Endodermal cell (in vitro differentiated cells): ENCODE measurements around the gene ASZ1. TPM values are rescaled to one million over a fixed set of nuclear protein-coding genes. Genes with fewer than 3 reads are reported as not detected.
"Not testable (repeated sequence)": the region's sequence is repeated elsewhere in the genome, so short reads cannot be mapped to it uniquely, and the experiment has no call there.

Source experiments
- DNase-seq: peaks from one replicate; pipeline ENCODE4 v3.0.0-alpha.2; 2017
- H3K27ac ChIP-seq: 2 replicates; pipeline ENCODE4 v1.5.1; 2013; ENCODE audit warnings: mild to moderate bottlenecking, low read depth, low read length, moderate library complexity
- H3K27me3 ChIP-seq: 2 replicates; pipeline ENCODE4 v1.6.1; 2013; ENCODE audit warnings: mild to moderate bottlenecking, low read length, moderate library complexity; ENCODE audit not compliant: insufficient read depth, control insufficient read depth, poor library complexity, severe bottlenecking
- H3K36me3 ChIP-seq: 2 replicates; pipeline ENCODE4 v1.7.0; 2013; ENCODE audit warnings: mild to moderate bottlenecking, low read length, moderate library complexity; ENCODE audit not compliant: control insufficient read depth, insufficient read depth
- H3K4me1 ChIP-seq: one replicate; pipeline ENCODE4 v1.7.0; 2013; ENCODE audit warnings: low read length; ENCODE audit not compliant: control insufficient read depth, insufficient read depth
- H3K4me3 ChIP-seq: 2 replicates; pipeline ENCODE4 v1.5.1; 2013; ENCODE audit warnings: mild to moderate bottlenecking, low read length, moderate library complexity
- H3K9ac ChIP-seq: 2 replicates; pipeline ENCODE4 v1.6.1; 2013; ENCODE audit warnings: mild to moderate bottlenecking, low read length, moderate library complexity; ENCODE audit not compliant: poor library complexity, severe bottlenecking; ENCODE audit errors: extremely low read depth
- H3K9me3 ChIP-seq: 2 replicates; pipeline ENCODE4 v1.6.1; 2013; ENCODE audit warnings: mild to moderate bottlenecking, low read length, moderate library complexity; ENCODE audit not compliant: control insufficient read depth
- H3K27ac Mint-ChIP-seq: 2 replicates; pipeline ENCODE4 v1.8.0; 2020; ENCODE audit warnings: mixed read lengths
- H3K27me3 Mint-ChIP-seq: 2 replicates; pipeline ENCODE4 v1.8.0; 2021; ENCODE audit warnings: mild to moderate bottlenecking, mixed read lengths; ENCODE audit not compliant: insufficient read depth
- H3K36me3 Mint-ChIP-seq: 2 replicates; pipeline ENCODE4 v1.8.0; 2020; ENCODE audit warnings: low read depth, mixed read lengths
- H3K4me1 Mint-ChIP-seq: 2 replicates; pipeline ENCODE4 v1.8.0; 2020; ENCODE audit warnings: mixed read lengths
- H3K4me3 Mint-ChIP-seq: 2 replicates; pipeline ENCODE4 v1.8.0; 2020; ENCODE audit warnings: mild to moderate bottlenecking, moderate library complexity, mixed read lengths
- H3K9me3 Mint-ChIP-seq: 2 replicates; pipeline ENCODE4 v1.8.0; 2020; ENCODE audit warnings: mild to moderate bottlenecking, mixed read lengths
- WGBS, 2 experiments: methylation state at CpG; one replicate each; pipeline versions ENCODE4 v1.1.5 to v1.1.7; 2013; ENCODE audit warnings: missing lambda C conversion rate in 2 of 2, mixed read lengths in 1 of 2; ENCODE audit not compliant: insufficient coverage in 1 of 2, insufficient read length in 1 of 2; 5-methylcytosine and 5-hydroxymethylcytosine counted together
- total RNA-seq, 2 donors: library from RNA; stranded (reverse); fragmentation: NEBNext Ultra II Directional in 1 of 2; extraction: Animal tissue kit (Norgen Biotek cat#: 25700) in 1 of 2; gene quantifications; 2 replicates in 1 of 2; 3 replicates in 1 of 2; pipeline ENCODE4 v1.2.1, GENCODE V29; 2021
- TF ChIP-seq, protein P1 (sequence below): fragments of 200-600 bp; sonication (generic); conservative IDR thresholded peaks from 2 replicates; pipeline ENCODE4 v1.5.0; 2021; ENCODE audit warnings: antibody characterized with exemption, mild to moderate bottlenecking

Gene ASZ1
- total RNA-seq, 2 donors from 2014 or later, result not detected

DNA sequence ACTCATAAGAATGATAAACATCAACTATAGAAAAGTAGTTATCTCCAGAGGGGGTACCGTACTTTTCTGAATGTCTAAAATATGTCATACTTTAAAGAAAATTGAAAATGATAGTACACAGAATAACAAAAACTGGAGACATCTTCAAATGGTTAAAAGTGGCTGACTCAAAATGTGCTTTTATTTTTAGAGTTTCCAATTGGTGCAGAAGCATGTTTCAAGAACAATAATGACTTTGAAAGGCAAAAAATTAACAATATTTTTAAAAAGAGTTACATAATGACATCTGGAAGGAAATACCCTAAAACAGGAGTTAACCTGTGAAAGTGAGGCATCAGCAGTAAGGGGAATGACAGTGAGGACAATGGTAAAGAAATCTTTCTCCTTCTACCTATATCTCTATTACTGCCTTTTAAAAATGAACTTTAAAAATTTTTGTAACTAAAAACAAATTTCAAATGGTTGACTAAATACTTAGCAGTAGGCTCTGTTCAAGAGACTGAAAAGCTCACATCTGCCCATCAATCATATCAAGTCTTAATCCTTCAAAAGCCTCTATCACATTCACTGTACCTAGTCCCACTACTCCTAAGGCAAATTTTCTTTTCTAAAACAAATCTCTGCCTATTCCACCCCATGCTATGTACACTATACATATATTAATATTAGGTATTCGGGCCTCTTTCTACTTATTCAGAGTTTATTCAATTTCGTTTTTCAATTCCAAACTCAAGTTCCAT is 3.0 kb downstream of the ASZ1 start:
- Histone ChIP-seq H3K36me3 (no peaks in the 10 kb centered on the region), H3K9ac (no peak overlapping the region), H3K4me3 (no peak overlapping the region), H3K9me3 (no peaks in the 10 kb centered on the region), H3K27me3 (peaks cover 5% of the 10 kb centered on the region), H3K4me1 (no peaks in the 10 kb centered on the region), H3K27ac (no peak overlapping the region)
- no peak overlapping the region for H3K4me3 Mint-ChIP-seq
- H3K27ac Mint-ChIP-seq, result no peak overlapping the region
- TF ChIP-seq, protein P1, sequence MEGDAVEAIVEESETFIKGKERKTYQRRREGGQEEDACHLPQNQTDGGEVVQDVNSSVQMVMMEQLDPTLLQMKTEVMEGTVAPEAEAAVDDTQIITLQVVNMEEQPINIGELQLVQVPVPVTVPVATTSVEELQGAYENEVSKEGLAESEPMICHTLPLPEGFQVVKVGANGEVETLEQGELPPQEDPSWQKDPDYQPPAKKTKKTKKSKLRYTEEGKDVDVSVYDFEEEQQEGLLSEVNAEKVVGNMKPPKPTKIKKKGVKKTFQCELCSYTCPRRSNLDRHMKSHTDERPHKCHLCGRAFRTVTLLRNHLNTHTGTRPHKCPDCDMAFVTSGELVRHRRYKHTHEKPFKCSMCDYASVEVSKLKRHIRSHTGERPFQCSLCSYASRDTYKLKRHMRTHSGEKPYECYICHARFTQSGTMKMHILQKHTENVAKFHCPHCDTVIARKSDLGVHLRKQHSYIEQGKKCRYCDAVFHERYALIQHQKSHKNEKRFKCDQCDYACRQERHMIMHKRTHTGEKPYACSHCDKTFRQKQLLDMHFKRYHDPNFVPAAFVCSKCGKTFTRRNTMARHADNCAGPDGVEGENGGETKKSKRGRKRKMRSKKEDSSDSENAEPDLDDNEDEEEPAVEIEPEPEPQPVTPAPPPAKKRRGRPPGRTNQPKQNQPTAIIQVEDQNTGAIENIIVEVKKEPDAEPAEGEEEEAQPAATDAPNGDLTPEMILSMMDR, result no peak
- 85% methylated on average over 2 of the region's 3 CpGs; no CpG with 5 or more reads in 1 of the 2 experiments for WGBS, 2 experiments
- H3K36me3 Mint-ChIP-seq, result no peaks in the 10 kb centered on the region
- H3K27me3 Mint-ChIP-seq, result peaks cover 7% of the 10 kb centered on the region
- H3K9me3 Mint-ChIP-seq, result no peaks in the 10 kb centered on the region
- DNase-seq, result no peak
- no peaks in the 10 kb centered on the region for H3K4me1 Mint-ChIP-seq

DNA sequence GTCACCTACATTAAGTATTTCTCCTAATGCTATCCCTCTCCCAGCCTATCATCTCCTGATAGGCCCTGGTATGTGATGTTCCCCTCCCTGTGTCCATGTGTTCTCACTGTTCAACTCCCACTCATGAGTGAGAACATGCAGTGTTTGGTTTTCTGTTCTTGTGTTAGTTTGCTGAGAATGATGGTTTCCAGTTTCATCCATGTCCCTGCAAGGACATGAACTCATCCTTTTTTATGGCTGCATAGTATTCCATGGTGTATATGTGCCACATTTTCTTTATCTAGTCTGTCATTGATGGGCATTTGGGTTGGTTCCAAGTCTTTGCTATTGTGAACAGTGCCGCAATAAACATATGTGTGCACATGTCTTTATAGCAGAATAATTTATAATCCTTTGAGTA is 12.7 kb downstream of the ASZ1 start:
- H3K4me3 ChIP-seq, H3K9me3 Mint-ChIP-seq, H3K9me3 ChIP-seq, H3K27ac Mint-ChIP-seq, H3K27me3 Mint-ChIP-seq, H3K36me3 Mint-ChIP-seq, DNase-seq, H3K4me1 Mint-ChIP-seq, H3K4me3 Mint-ChIP-seq, H3K27ac ChIP-seq, H3K4me1 ChIP-seq, H3K36me3 ChIP-seq, H3K27me3 ChIP-seq, H3K9ac ChIP-seq: not testable (repeated sequence)
- no CpG with 5 or more reads among the region's 1 CpG for WGBS, 2 experiments

DNA sequence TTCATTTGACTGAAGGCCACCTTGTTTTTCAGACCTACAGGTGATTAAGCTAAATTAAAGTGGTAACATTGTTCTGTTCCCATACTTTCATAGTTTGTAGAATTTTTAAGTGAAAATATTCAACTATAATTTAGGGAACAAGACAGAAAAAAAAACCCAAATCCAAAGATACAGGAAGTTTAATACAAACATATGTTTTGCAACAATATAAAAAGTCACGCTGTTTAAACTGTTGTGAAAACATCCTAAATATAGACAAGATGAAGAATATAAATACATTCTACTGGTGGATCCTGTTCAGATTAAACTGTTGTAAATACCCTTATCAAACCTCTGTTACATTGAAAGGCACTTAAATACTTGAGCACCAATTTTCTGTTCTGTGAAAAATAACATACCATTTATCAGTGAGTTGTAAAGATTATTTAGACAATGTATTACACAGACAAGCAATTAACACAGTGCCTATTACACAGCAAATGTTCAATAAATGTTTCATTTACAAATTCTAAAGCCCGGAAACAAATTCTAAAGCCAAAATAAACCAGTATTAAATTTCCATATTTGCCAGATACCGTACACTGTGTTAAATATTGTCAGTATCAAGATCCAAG is 14.2 kb downstream of the ASZ1 start:
- no peaks in the 10 kb centered on the region for H3K9me3 Mint-ChIP-seq
- no peak overlapping the region for H3K27ac Mint-ChIP-seq
- H3K4me1 ChIP-seq, result no peaks in the 10 kb centered on the region
- H3K4me3 Mint-ChIP-seq, result no peak overlapping the region
- no peaks in the 10 kb centered on the region for H3K27me3 ChIP-seq
- no peak overlapping the region for H3K27ac ChIP-seq
- H3K4me3 ChIP-seq, result no peak overlapping the region
- no peaks in the 10 kb centered on the region for H3K36me3 ChIP-seq
- DNase-seq, result no peak
- WGBS, 2 experiments, result 100% methylated on average over 2 of the region's 3 CpGs; no CpG with 5 or more reads in 1 of the 2 experiments
- H3K4me1 Mint-ChIP-seq, result no peaks in the 10 kb centered on the region
- TF ChIP-seq, protein P1, result no peak
- no peak overlapping the region for H3K9ac ChIP-seq
- H3K36me3 Mint-ChIP-seq, result no peaks in the 10 kb centered on the region
- H3K9me3 ChIP-seq, result no peaks in the 10 kb centered on the region
- no peaks in the 10 kb centered on the region for H3K27me3 Mint-ChIP-seq
